Gastrocnemius medialis (tissue), 4 donors: Measurements from ENCODE around the gene CLDN8. TPM values are rescaled to one million over a fixed set of nuclear protein-coding genes. Genes with fewer than 3 reads are reported as not detected.
A peak's percentile ranks its signal among the peaks of the same experiment; 100 is the strongest.

ENCODE experiments used
- ATAC-seq, 2 donors: fragments of 150-250 bp; one replicate each; pipeline ENCODE4 v1.9.1; 2016
- DNase-seq, 2 donors: peaks; one replicate each; pipeline ENCODE4 v3.0.0-alpha.2; 2019
- H3K27ac ChIP-seq, 4 donors: fragments of 200-600 bp; sonication (generic); 1 replicate in 1 of 4; 2 replicates in 3 of 4; pipeline ENCODE4 v1.5.1; 2016 to 2018; ENCODE audit warnings: mild to moderate bottlenecking in 2 of 4, moderate library complexity in 1 of 4
- H3K27me3 ChIP-seq, 3 donors: fragments of 200-600 bp; sonication (generic) in 2 of 3; 1 replicate in 1 of 3; 2 replicates in 2 of 3; pipeline versions ENCODE4 v1.5.1 to v1.6.0; 2016 to 2019; ENCODE audit warnings: mild to moderate bottlenecking in 1 of 3, moderate library complexity in 1 of 3
- H3K36me3 ChIP-seq, 2 donors: fragments of 200-600 bp; sonication (generic) in 1 of 2; one replicate each; pipeline ENCODE4 v1.5.1; 2017 to 2018
- H3K4me1 ChIP-seq, 2 donors: fragments of 200-600 bp; sonication (generic) in 1 of 2; one replicate each; pipeline ENCODE4 v1.5.1; 2016 to 2017; ENCODE audit warnings: mild to moderate bottlenecking in 2 of 2
- H3K4me3 ChIP-seq, 4 donors: fragments of 200-600 bp; sonication (generic) in 3 of 4; 1 replicate in 1 of 4; 2 replicates in 3 of 4; pipeline ENCODE4 v1.5.1; 2016 to 2019; ENCODE audit warnings: mild to moderate bottlenecking in 2 of 4
- H3K9me3 ChIP-seq, 3 donors: fragments of 200-600 bp; sonication (generic) in 2 of 3; 1 replicate in 1 of 3; 2 replicates in 2 of 3; pipeline ENCODE4 v1.5.1; 2016 to 2019
- CTCF ChIP-seq, 5 experiments: fragments of 450-650 bp in 3 of 5; fragments of 200-600 bp in 2 of 5; sonication (generic) in 2 of 5; IDR thresholded peaks in 4 of 5; conservative IDR thresholded peaks in 1 of 5; 1 replicate in 4 of 5; 2 replicates in 1 of 5; pipeline ENCODE4 v1.5.1; 2016 to 2019; ENCODE audit warnings: antibody characterized with exemption in 5 of 5, mild to moderate bottlenecking in 3 of 5, moderate library complexity in 3 of 5
- POLR2A ChIP-seq, 2 donors: fragments of 450-650 bp; IDR thresholded peaks; one replicate each; pipeline ENCODE4 v1.6.1; 2017; ENCODE audit warnings: antibody characterized with exemption in 2 of 2, mild to moderate bottlenecking in 2 of 2, moderate library complexity in 2 of 2
- in situ Hi-C, 4 donors: fragments of 200-750 bp; cut with MboI; loops; one replicate each; pipeline versions ENCODE4 v1.15.0 to v1.8.0; 2017; ENCODE audit warnings: low sequenced_read_pairs in 4 of 4
- intact Hi-C: fragments of 100-400 bp; cut with DNase I; formaldehyde crosslinking; loops from one replicate; pipeline ENCODE4 v1.15.1; 2023; ENCODE audit warnings: low total_unique reads
- total RNA-seq, 4 donors: library from RNA; depleted of rRNA; stranded (reverse); fragments of >200 nt; gene quantifications; one replicate each; pipeline versions ENCODE4 v1.1.0 to v1.2.3, GENCODE V29; 2016

The CLDN8 gene
- total RNA-seq, 4 donors from 2014 or later = 0.34 TPM; not detected in 3

DNA sequence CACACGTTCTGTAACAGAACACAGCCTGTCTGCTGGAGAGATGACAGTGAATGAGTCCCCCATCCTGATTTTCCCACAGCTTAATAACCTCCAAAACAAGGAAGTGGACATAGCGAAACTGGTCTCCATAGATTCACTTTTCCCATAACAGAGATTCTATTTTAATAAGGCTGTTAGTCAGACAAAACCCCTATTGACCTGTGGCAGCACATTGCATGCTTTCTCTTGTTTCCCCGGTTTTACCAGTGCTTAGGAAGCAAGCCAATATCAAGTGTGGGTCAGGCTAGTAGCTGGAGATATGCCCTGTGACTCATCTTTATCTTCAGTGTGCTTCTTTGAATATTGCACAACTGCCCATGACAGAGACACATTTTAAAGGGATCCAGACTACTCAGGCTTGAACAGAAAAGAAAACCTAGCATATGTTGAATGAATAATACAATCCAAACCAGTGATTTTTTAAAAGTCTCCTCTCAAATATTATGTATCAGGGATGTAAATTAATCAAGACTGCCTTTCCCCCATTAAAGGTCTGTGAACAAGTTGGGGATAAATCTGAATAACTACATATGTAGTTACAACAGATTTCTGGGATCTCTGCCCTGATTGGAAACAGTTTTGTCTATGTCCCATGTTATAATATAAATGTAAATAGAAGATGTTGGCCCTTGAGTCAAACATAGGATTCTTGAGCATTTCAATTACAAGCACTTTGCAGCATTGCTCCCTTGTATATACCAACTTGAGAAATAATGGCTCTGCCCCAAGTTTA, 11.9 kb upstream of the CLDN8 start:
- no peaks in the 10 kb centered on the region for H3K9me3 ChIP-seq
- intact Hi-C loops (no loop called here), in situ Hi-C loops (no loop called here)
- no peak overlapping the region for H3K4me3 ChIP-seq
- H3K4me1 ChIP-seq = no peaks in the 10 kb centered on the region
- no peak overlapping the region for H3K27ac ChIP-seq
- no peaks in the 10 kb centered on the region for H3K27me3 ChIP-seq
- DNase-seq = peak; percentile 6 to 37
- TF ChIP-seq POLR2A (IDR thresholded peaks at IDR 0.05) (no peak), CTCF (IDR thresholded peaks at IDR 0.05 in 4 of 5, conservative IDR thresholded peaks at IDR 0.05 in 1 of 5) (no peak)
- no peaks in the 10 kb centered on the region for H3K36me3 ChIP-seq
- ATAC-seq = peak; percentile 89 to 99

- Histone ChIP-seq H3K27me3 (no peaks in the 10 kb centered on the region), H3K4me1 (no peaks in the 10 kb centered on the region), H3K9me3 (no peaks in the 10 kb centered on the region), H3K36me3 (no peaks in the 10 kb centered on the region), H3K27ac (no peak overlapping the region), H3K4me3 (no peak overlapping the region)
- in situ Hi-C loops = no loop called here
- intact Hi-C loops = no loop called here
- DNase-seq (no peak), ATAC-seq (no peak)
- no peak for TF ChIP-seq POLR2A (IDR thresholded peaks at IDR 0.05)
- TF ChIP-seq CTCF (IDR thresholded peaks at IDR 0.05 in 4 of 5, conservative IDR thresholded peaks at IDR 0.05 in 1 of 5) = no peak
Measured at GRCh38 chr21:30227128-30227527, 11.2 kb upstream of the CLDN8 start.

DNA sequence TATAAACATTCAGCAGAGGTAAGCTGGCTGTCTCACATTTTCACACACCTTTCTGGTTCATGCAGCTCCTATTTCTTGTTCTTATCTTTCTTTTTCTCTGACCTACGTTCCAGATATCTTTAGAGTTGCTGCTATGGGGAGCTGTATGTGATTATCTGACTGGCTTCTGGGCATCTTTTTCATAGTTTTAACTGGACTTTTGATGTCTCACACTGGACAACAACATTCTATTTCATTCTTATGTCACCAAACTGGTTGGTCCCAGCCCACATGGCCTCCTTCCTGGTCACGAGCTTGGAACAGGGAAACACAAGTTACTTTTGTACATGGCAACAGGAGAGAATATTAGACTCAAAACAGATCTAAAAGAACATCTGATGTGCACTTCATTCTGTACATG, 7.7 kb upstream of the CLDN8 start:
- ATAC-seq (no peak), DNase-seq (no peak)
- Histone ChIP-seq H3K27ac (no peak overlapping the region), H3K4me3 (no peak overlapping the region), H3K36me3 (no peaks in the 10 kb centered on the region), H3K27me3 (no peaks in the 10 kb centered on the region), H3K9me3 (no peaks in the 10 kb centered on the region), H3K4me1 (no peaks in the 10 kb centered on the region)
- in situ Hi-C loops (no loop called here), intact Hi-C loops (no loop called here)
- TF ChIP-seq POLR2A (IDR thresholded peaks at IDR 0.05) = no peak
- TF ChIP-seq CTCF (IDR thresholded peaks at IDR 0.05 in 4 of 5, conservative IDR thresholded peaks at IDR 0.05 in 1 of 5) = no peak

DNA sequence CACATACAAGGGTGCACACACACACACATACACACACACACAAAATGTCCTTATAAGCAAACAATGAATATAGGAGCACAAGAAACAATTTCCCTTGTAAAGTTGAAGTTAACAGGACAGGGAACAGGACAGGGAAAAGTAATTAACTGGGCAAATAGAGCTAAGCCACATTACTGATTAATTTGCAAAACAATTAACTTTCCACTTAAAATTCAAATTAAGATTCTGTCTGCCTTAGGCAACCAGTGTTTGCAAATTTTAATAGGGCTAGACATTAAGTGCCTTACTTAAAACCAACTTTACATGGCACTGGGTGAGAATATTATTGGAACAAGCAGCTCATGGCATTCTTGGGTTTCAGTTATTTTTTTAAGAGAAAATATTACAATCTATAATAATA, 6.8 kb upstream of the CLDN8 start:
- no peaks in the 10 kb centered on the region for H3K36me3 ChIP-seq
- H3K4me3 ChIP-seq = no peak overlapping the region
- no peaks in the 10 kb centered on the region for H3K4me1 ChIP-seq
- H3K9me3 ChIP-seq = no peaks in the 10 kb centered on the region
- DNase-seq (no peak), ATAC-seq (no peak)
- intact Hi-C loops = no loop called here
- no peaks in the 10 kb centered on the region for H3K27me3 ChIP-seq
- no peak overlapping the region for H3K27ac ChIP-seq
- TF ChIP-seq CTCF (IDR thresholded peaks at IDR 0.05 in 4 of 5, conservative IDR thresholded peaks at IDR 0.05 in 1 of 5) (no peak), POLR2A (IDR thresholded peaks at IDR 0.05) (no peak)
- in situ Hi-C loops = no loop called here

GRCh38 chr21:30211071-30211470, 4.8 kb downstream of the CLDN8 start:
- Histone ChIP-seq H3K27me3 (no peaks in the 10 kb centered on the region), H3K4me1 (no peaks in the 10 kb centered on the region), H3K27ac (no peak overlapping the region), H3K9me3 (no peaks in the 10 kb centered on the region), H3K36me3 (no peaks in the 10 kb centered on the region), H3K4me3 (no peak overlapping the region)
- TF ChIP-seq CTCF (IDR thresholded peaks at IDR 0.05 in 4 of 5, conservative IDR thresholded peaks at IDR 0.05 in 1 of 5) (no peak), POLR2A (IDR thresholded peaks at IDR 0.05) (no peak)
- in situ Hi-C loops = no loop called here
- ATAC-seq (no peak), DNase-seq (no peak)
- intact Hi-C loops = no loop called here
